Measurements from ENCODE around the gene SAE1. TPM values are rescaled to one million over a fixed set of nuclear protein-coding genes. Genes with fewer than 3 reads are reported as not detected.

The SAE1 gene
- total RNA-seq, 2 donors from 2014 or later = 95.6 to 158 TPM

Other genes starting within 250 kb of the SAE1 start
- gene NPAS1, start 111.0 kb upstream of the SAE1 start, total RNA-seq = not detected
- gene TMEM160, start 82.2 kb upstream of the SAE1 start, total RNA-seq = 10 to 100 TPM; 35.0 to 62.7 TPM
- gene ZC3H4, start 17.1 kb upstream of the SAE1 start, total RNA-seq = 100 to 1,000 TPM; 150 to 169 TPM
- 1 to 10 TPM; 4.8 to 9.7 TPM for gene BBC3, start 100.4 kb downstream of the SAE1 start, total RNA-seq
- gene CCDC9, start 125.7 kb downstream of the SAE1 start, total RNA-seq = 10 to 100 TPM; 42.8 to 58.4 TPM
- 10 to 100 TPM; 14.0 to 16.1 TPM for gene INAFM1, start 144.1 kb downstream of the SAE1 start, total RNA-seq
- gene C5AR1, start 179.0 kb downstream of the SAE1 start, total RNA-seq = 1 to 10 TPM; 1.3 to 7.6 TPM
- gene C5AR2, start 201.3 kb downstream of the SAE1 start, total RNA-seq = 1 to 10 TPM in 1 of 2 donors, under 1 TPM in 1; 0.19 to 2.6 TPM
- 10 to 100 TPM; 17.7 to 43.9 TPM for gene DHX34, start 218.5 kb downstream of the SAE1 start, total RNA-seq

Data from natural killer cell treated with Interleukin-12 subunit alpha and Interleukin-12 subunit beta and Interleukin-15 and Interleukin-18, amount 100 ng/mL, for 72 hours (primary cell).